ENCODE results near the gene PCDH12. TPM values are rescaled to one million over a fixed set of nuclear protein-coding genes. Genes with fewer than 3 reads are reported as not detected.

The PCDH12 gene
- total and polyA plus RNA-seq, 2 experiments from 2014 or later = 0.42 to 4.5 TPM

DNA sequence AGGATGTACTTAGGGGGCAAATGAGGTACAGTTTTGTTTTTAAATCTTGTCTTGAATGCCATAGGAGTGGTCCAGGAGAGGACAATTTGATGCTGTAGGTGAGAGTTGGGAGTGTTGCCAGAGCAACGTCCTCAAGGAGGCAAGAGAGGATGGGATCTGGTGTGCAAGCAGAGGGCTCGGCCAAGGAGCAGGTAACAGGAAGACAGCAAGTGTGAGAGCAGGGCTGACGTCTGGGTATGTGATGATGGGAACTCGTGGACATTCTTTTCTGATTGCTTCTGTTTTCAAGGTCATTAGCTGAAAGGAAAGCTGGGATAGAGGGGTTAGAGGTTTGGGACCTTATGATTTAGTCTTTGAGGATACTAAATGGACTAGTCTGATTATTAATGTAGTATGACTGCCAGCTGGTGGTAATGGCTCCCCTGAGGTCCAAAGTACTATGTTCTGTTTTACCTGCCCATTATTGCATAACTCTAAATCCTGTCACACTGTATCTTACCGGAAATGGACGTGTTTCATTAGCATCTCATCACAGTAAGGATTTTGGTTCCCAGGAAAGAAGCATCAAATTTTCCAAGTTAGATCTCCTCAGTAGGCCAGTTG lies 39.5 kb upstream of the PCDH12 start:
- Histone ChIP-seq H3K36me3 (replicated peaks; ENCODE audit: insufficient read depth, low read depth) (no peaks in the 10 kb centered on the region), H3K4me3 (no peak overlapping the region), H3K9me3 (ENCODE audit: low read depth) (no peaks in the 10 kb centered on the region), H4K20me1 (ENCODE audit: insufficient read depth, poor library complexity, severe bottlenecking) (no peaks in the 10 kb centered on the region), H3K27ac (peak overlapping the region; percentile 13), H3K4me2 (no peak overlapping the region), H2AFZ (no peak overlapping the region), H3K27me3 (no peaks in the 10 kb centered on the region), H3K4me1 (ENCODE audit: insufficient read depth) (no peaks in the 10 kb centered on the region), H3K9me2 (replicated peaks; ENCODE audit: insufficient read depth) (no peaks in the 10 kb centered on the region), H3K79me2 (peaks cover 9% of the 10 kb centered on the region)
- no peak for DNase-seq (ENCODE audit: low spot score)
- TF ChIP-seq EZH2phosphoT487 (IDR thresholded peaks at IDR 0.05; ENCODE audit: low read depth, severe bottlenecking, unreplicated experiment) (no peak), EZH2 (IDR thresholded peaks at IDR 0.05; ENCODE audit: borderline replicate concordance) (no peak)
- TF ChIP-seq, protein P1, sequence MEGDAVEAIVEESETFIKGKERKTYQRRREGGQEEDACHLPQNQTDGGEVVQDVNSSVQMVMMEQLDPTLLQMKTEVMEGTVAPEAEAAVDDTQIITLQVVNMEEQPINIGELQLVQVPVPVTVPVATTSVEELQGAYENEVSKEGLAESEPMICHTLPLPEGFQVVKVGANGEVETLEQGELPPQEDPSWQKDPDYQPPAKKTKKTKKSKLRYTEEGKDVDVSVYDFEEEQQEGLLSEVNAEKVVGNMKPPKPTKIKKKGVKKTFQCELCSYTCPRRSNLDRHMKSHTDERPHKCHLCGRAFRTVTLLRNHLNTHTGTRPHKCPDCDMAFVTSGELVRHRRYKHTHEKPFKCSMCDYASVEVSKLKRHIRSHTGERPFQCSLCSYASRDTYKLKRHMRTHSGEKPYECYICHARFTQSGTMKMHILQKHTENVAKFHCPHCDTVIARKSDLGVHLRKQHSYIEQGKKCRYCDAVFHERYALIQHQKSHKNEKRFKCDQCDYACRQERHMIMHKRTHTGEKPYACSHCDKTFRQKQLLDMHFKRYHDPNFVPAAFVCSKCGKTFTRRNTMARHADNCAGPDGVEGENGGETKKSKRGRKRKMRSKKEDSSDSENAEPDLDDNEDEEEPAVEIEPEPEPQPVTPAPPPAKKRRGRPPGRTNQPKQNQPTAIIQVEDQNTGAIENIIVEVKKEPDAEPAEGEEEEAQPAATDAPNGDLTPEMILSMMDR (IDR thresholded peaks at IDR 0.05; ENCODE audit: poor library complexity) = no peak
- WGBS (ENCODE audit: low lambda C conversion rate, missing lambda C conversion rate) = 61% methylated on average over 6 of the region's 6 CpGs

DNA sequence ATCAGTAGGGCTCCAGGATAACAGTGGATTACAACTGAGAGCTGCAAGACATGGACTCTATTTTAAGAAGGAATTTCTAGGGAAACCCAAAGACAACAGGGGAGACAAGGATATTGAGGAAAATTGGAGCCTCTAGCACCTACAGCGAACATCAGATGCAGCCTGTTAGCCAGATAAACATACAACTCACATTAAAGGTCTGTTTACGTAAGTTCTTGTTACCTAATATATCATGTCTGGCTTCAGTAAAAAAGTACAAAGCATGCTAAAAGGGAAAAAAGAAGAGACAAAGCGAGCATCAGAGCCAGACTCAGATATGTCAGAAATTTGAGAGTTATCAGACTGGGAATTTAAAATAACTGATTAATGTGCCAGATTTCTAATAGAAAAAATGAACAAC lies 37.7 kb upstream of the PCDH12 start:
- Histone ChIP-seq H3K4me1 (ENCODE audit: insufficient read depth) (no peaks in the 10 kb centered on the region), H3K27ac (no peak overlapping the region), H4K20me1 (ENCODE audit: insufficient read depth, poor library complexity, severe bottlenecking) (no peaks in the 10 kb centered on the region), H3K79me2 (peaks cover 9% of the 10 kb centered on the region), H2AFZ (no peak overlapping the region), H3K9me2 (replicated peaks; ENCODE audit: insufficient read depth) (no peaks in the 10 kb centered on the region), H3K9me3 (ENCODE audit: low read depth) (no peaks in the 10 kb centered on the region), H3K36me3 (replicated peaks; ENCODE audit: insufficient read depth, low read depth) (no peaks in the 10 kb centered on the region), H3K27me3 (no peaks in the 10 kb centered on the region), H3K4me2 (no peak overlapping the region), H3K4me3 (no peak overlapping the region)
- DNase-seq (ENCODE audit: low spot score) = no peak
- WGBS (ENCODE audit: low lambda C conversion rate, missing lambda C conversion rate) = 74% methylated on average over 3 of the region's 3 CpGs
- TF ChIP-seq, protein P1 (IDR thresholded peaks at IDR 0.05; ENCODE audit: poor library complexity) = no peak
- TF ChIP-seq EZH2 (IDR thresholded peaks at IDR 0.05; ENCODE audit: borderline replicate concordance) (no peak), EZH2phosphoT487 (IDR thresholded peaks at IDR 0.05; ENCODE audit: low read depth, severe bottlenecking, unreplicated experiment) (no peak)

DNA sequence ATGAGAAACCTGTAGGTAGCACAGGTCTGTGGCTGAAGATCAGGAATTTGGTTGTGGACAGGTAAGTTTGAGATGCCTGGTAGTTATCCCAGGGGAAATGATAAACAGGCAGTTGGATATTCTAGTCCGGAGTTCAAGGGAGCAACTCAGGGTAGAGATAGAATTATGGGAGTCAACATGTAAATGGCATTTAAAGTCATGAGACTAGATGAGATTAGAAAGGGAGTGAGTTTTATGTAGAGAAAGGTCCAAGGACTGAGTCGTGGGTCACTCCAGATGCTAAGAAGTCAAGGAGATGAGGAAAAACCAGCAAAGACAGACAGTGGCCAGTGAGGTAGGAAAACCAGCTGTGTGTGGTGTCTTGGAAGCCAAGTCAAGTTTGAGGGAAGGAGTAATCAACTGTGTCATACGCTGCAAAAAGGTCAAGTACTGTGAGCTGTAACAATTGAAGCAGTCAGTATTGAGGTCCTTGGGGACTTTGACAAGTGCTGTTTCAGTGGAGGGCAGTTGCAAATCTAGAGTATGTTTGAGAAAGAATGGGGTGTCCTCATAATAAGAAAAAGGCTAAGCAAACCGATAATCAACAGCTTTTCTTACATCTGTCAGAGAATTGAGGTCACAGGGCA lies 36.6 kb upstream of the PCDH12 start:
- H3K9me2 ChIP-seq (replicated peaks; ENCODE audit: insufficient read depth) = no peaks in the 10 kb centered on the region
- no peaks in the 10 kb centered on the region for H3K9me3 ChIP-seq (ENCODE audit: low read depth)
- H3K36me3 ChIP-seq (replicated peaks; ENCODE audit: insufficient read depth, low read depth) = no peaks in the 10 kb centered on the region
- no peaks in the 10 kb centered on the region for H3K4me1 ChIP-seq (ENCODE audit: insufficient read depth)
- no peak overlapping the region for H3K4me3 ChIP-seq
- no peak overlapping the region for H2AFZ ChIP-seq
- H3K27ac ChIP-seq = no peak overlapping the region
- H3K27me3 ChIP-seq = no peaks in the 10 kb centered on the region
- H3K79me2 ChIP-seq = peaks cover 9% of the 10 kb centered on the region
- no peak for DNase-seq (ENCODE audit: low spot score)
- TF ChIP-seq EZH2phosphoT487 (IDR thresholded peaks at IDR 0.05; ENCODE audit: low read depth, severe bottlenecking, unreplicated experiment) (no peak), EZH2 (IDR thresholded peaks at IDR 0.05; ENCODE audit: borderline replicate concordance) (no peak)
- TF ChIP-seq, protein P1 (IDR thresholded peaks at IDR 0.05; ENCODE audit: poor library complexity) = no peak
- no peaks in the 10 kb centered on the region for H4K20me1 ChIP-seq (ENCODE audit: insufficient read depth, poor library complexity, severe bottlenecking)
- H3K4me2 ChIP-seq = no peak overlapping the region
- WGBS (ENCODE audit: low lambda C conversion rate, missing lambda C conversion rate) = 85% methylated on average over 4 of the region's 4 CpGs

All from hepatocyte (in vitro differentiated cells).